HEK293 (cell line): ENCODE results near the gene CDKL5.

ENCODE experiments used
- CTCF ChIA-PET: fragments of 350-600 bp; formaldehyde crosslinking; extraction: SDS; loops from one replicate; lab custom pipeline; 2021; ENCODE audit warnings: antibody characterized with exemption; lab: Yijun Ruan, JAX
- POLR2A ChIA-PET: fragments of 300-600 bp; formaldehyde crosslinking; extraction: SDS; loops from one replicate; lab custom pipeline; 2020; ENCODE audit warnings: antibody characterized with exemption, inconsistent platforms; lab: Yijun Ruan, JAX
- H3K27ac ChIP-seq: fragments of 200-500 bp; sonication (Bioruptor generic); 2 replicates; pipeline ENCODE4 v1.5.1; 2014; ENCODE audit warnings: low read depth, low read length, control low read depth, inconsistent platforms; ENCODE audit errors: extremely low read depth
- H3K36me3 ChIP-seq, 2 experiments: fragments of 200-500 bp in 1 of 2; sonication (Bioruptor generic) in 1 of 2; 1 replicate in 1 of 2; 2 replicates in 1 of 2; pipeline ENCODE4 v1.5.1; 2014 to 2017; ENCODE audit warnings: inconsistent platforms in 2 of 2, low read length in 2 of 2; ENCODE audit not compliant: control insufficient read depth in 2 of 2, insufficient read depth in 1 of 2
- H3K4me1 ChIP-seq: fragments of 200-500 bp; sonication (Bioruptor generic); 2 replicates; pipeline ENCODE4 v1.5.1; 2014; ENCODE audit warnings: mild to moderate bottlenecking, low read length, inconsistent platforms; ENCODE audit not compliant: control insufficient read depth, insufficient read depth
- H3K4me3 ChIP-seq: 2 replicates; pipeline ENCODE4 v1.5.1; 2011; ENCODE audit warnings: low read depth, mild to moderate bottlenecking, control low read depth, low read length, moderate library complexity
- H3K9me3 ChIP-seq: fragments of 200-500 bp; sonication (Bioruptor generic); 2 replicates; pipeline ENCODE4 v1.5.1; 2014; ENCODE audit warnings: low read depth, low read length, inconsistent platforms; ENCODE audit not compliant: control insufficient read depth, insufficient read depth
- ELK4 ChIP-seq: IDR thresholded peaks from 2 replicates; pipeline ENCODE4 v1.6.1; 2011; ENCODE audit warnings: mild to moderate bottlenecking, low read depth, low read length, borderline replicate concordance
- OSR2 ChIP-seq: fragments of 450-650 bp; formaldehyde crosslinking; IDR thresholded peaks from 2 replicates; pipeline ENCODE4 v1.5.1; 2016; ENCODE audit warnings: missing biosample characterization, missing genetic modification characterization
- PBX3 ChIP-seq: sonication (generic); formaldehyde crosslinking; IDR thresholded peaks from 2 replicates; pipeline ENCODE4 v1.8.1; 2022; ENCODE audit warnings: mild to moderate bottlenecking, moderate library complexity, missing genetic modification reagents
- PRDM2 ChIP-seq: fragments of 450-650 bp; formaldehyde crosslinking; IDR thresholded peaks from 2 replicates; pipeline ENCODE4 v1.5.1; 2016; ENCODE audit warnings: missing biosample characterization, missing genetic modification characterization, borderline replicate concordance
- PRDM6 ChIP-seq: fragments of 450-650 bp; formaldehyde crosslinking; IDR thresholded peaks from 2 replicates; pipeline ENCODE4 v1.5.1; 2017; ENCODE audit warnings: missing biosample characterization, missing genetic modification characterization
- RBAK ChIP-seq: fragments of 450-650 bp; formaldehyde crosslinking; IDR thresholded peaks from 2 replicates; pipeline ENCODE4 v1.5.1; 2016; ENCODE audit warnings: missing biosample characterization, missing genetic modification characterization
- REPIN1 ChIP-seq: fragments of 450-650 bp; formaldehyde crosslinking; IDR thresholded peaks from 2 replicates; pipeline ENCODE4 v1.5.1; 2017; ENCODE audit warnings: missing biosample characterization, missing genetic modification characterization, low read depth
- SP2 ChIP-seq: fragments of 450-650 bp; formaldehyde crosslinking; IDR thresholded peaks from 2 replicates; pipeline ENCODE4 v1.5.1; 2016; ENCODE audit warnings: missing biosample characterization, missing genetic modification characterization
- TRIM28 ChIP-seq: IDR thresholded peaks from 2 replicates; pipeline ENCODE4 v1.6.1; 2011; ENCODE audit warnings: low read length, control low read depth, borderline replicate concordance
- ZBTB7A ChIP-seq: fragments of 450-650 bp; formaldehyde crosslinking; IDR thresholded peaks from 2 replicates; pipeline ENCODE4 v1.5.1; 2016; ENCODE audit warnings: low read depth, missing biosample characterization, missing genetic modification characterization
- ZNF175 ChIP-seq: fragments of 450-650 bp; formaldehyde crosslinking; IDR thresholded peaks from 2 replicates; pipeline ENCODE4 v1.5.1; 2016; ENCODE audit warnings: missing biosample characterization, missing genetic modification characterization
- ZNF2 ChIP-seq: fragments of 450-650 bp; formaldehyde crosslinking; IDR thresholded peaks from 2 replicates; pipeline ENCODE4 v1.5.1; 2016; ENCODE audit warnings: missing biosample characterization, missing genetic modification characterization
- ZNF391 ChIP-seq: fragments of 450-650 bp; formaldehyde crosslinking; IDR thresholded peaks from 2 replicates; pipeline ENCODE4 v1.5.1; 2016; ENCODE audit warnings: low read depth, missing biosample characterization, missing genetic modification characterization, borderline replicate concordance
- ZNF549 ChIP-seq: fragments of 450-650 bp; IDR thresholded peaks from 2 replicates; pipeline ENCODE4 v1.5.1; 2018; ENCODE audit warnings: missing biosample characterization, missing genetic modification characterization, mild to moderate bottlenecking, inconsistent platforms, moderate library complexity
- ZNF626 ChIP-seq: fragments of 450-650 bp; sonication (Bioruptor Pico); formaldehyde crosslinking; IDR thresholded peaks from 2 replicates; pipeline ENCODE4 v1.5.1; 2018; ENCODE audit warnings: missing biosample characterization, missing genetic modification characterization, inconsistent platforms
- ZNF629 ChIP-seq: fragments of 450-650 bp; formaldehyde crosslinking; IDR thresholded peaks from 2 replicates; pipeline ENCODE4 v1.5.1; 2017; ENCODE audit warnings: missing biosample characterization, missing genetic modification characterization
- TF ChIP-seq, protein P1 (sequence below): fragments of 450-650 bp; formaldehyde crosslinking; conservative IDR thresholded peaks from 2 replicates; pipeline ENCODE4 v1.5.1; 2016; ENCODE audit warnings: low read depth, missing biosample characterization, missing genetic modification characterization
- TF ChIP-seq, protein P2 (sequence below): fragments of 450-650 bp; formaldehyde crosslinking; IDR thresholded peaks from 2 replicates; pipeline ENCODE4 v1.5.1; 2016; ENCODE audit warnings: missing biosample characterization, missing genetic modification characterization, borderline replicate concordance

Gene CDKL5

DNA sequence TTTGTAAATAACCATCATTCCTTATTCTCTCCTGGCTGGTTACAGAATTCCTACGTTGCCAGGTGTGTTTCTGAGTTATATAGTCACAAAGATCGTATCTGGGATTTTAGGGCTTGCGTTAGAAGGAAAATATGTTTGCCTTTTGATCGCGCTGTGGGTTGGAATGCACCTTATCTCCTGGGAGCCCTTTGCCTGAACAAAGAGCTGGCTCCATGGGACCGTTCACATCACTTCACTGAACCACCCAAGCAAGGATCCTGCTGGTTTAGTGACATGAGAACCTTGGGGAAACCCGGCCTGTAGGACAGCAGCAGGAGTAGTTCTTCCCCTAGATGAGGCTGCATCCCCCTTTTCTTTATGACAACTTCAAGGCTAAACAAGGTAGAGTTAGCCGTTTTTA is 194.9 kb downstream of the CDKL5 start (continued):
- TF ChIP-seq, protein P1, sequence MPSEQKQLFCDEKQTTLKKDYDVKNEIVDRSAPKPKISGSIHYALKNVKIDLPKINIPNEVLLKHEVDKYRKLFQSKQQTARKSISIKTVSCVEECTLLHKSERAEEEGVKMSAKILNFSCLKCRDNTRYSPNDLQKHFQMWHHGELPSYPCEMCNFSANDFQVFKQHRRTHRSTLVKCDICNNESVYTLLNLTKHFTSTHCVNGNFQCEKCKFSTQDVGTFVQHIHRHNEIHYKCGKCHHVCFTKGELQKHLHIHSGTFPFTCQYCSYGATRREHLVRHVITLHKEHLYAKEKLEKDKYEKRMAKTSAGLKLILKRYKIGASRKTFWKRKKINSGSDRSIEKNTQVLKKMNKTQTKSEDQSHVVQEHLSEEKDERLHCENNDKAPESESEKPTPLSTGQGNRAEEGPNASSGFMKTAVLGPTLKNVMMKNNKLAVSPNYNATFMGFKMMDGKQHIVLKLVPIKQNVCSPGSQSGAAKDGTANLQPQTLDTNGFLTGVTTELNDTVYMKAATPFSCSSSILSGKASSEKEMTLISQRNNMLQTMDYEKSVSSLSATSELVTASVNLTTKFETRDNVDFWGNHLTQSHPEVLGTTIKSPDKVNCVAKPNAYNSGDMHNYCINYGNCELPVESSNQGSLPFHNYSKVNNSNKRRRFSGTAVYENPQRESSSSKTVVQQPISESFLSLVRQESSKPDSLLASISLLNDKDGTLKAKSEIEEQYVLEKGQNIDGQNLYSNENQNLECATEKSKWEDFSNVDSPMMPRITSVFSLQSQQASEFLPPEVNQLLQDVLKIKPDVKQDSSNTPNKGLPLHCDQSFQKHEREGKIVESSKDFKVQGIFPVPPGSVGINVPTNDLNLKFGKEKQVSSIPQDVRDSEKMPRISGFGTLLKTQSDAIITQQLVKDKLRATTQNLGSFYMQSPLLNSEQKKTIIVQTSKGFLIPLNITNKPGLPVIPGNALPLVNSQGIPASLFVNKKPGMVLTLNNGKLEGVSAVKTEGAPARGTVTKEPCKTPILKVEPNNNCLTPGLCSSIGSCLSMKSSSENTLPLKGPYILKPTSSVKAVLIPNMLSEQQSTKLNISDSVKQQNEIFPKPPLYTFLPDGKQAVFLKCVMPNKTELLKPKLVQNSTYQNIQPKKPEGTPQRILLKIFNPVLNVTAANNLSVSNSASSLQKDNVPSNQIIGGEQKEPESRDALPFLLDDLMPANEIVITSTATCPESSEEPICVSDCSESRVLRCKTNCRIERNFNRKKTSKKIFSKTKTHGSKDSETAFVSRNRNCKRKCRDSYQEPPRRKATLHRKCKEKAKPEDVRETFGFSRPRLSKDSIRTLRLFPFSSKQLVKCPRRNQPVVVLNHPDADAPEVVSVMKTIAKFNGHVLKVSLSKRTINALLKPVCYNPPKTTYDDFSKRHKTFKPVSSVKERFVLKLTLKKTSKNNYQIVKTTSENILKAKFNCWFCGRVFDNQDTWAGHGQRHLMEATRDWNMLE (tag by site-specific recombination) = no peak
- TF ChIP-seq ZBTB7A (tag by site-specific recombination) (no peak), ZNF175 (no peak), SP2 (tag by site-specific recombination) (no peak), ZNF629 (tag by site-specific recombination) (no peak), ELK4 (no peak)

DNA sequence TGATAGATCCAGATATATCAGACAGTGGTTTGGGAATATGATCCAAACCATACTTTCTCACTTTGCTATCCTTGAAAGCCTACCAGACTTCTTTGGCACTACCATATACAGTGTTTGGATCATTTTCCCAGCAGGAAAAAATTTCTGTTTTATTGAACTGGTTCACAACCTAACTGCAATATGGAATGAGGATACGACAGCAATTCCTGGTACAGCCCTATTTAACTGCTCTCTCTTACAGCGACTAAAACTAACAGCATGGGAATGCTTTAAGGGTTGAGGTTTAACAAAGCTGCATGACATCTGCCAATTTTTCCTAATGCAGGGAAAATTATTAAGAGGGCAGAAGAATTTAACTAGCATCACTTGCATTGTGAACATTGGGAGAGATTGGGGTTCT is 199.2 kb downstream of the CDKL5 start:
- Histone ChIP-seq H3K36me3 (peaks cover 0 to 14% of the 10 kb centered on the region in 2 experiments; a peak in 1 of 3 replicates), H3K4me3 (no peak overlapping the region), H3K27ac (no peak overlapping the region), H3K4me1 (no peaks in the 10 kb centered on the region), H3K9me3 (no peaks in the 10 kb centered on the region)
- CTCF ChIA-PET = interaction anchor here (0.6 kb wide), 2 partner anchors 139 to 517 kb away, joined by 3 to 4 read pairs; no protein-coding TSS in a partner anchor
- POLR2A ChIA-PET = no interaction called here
- TF ChIP-seq PRDM2 (tag by site-specific recombination) = no peak
- TF ChIP-seq, protein P2, sequence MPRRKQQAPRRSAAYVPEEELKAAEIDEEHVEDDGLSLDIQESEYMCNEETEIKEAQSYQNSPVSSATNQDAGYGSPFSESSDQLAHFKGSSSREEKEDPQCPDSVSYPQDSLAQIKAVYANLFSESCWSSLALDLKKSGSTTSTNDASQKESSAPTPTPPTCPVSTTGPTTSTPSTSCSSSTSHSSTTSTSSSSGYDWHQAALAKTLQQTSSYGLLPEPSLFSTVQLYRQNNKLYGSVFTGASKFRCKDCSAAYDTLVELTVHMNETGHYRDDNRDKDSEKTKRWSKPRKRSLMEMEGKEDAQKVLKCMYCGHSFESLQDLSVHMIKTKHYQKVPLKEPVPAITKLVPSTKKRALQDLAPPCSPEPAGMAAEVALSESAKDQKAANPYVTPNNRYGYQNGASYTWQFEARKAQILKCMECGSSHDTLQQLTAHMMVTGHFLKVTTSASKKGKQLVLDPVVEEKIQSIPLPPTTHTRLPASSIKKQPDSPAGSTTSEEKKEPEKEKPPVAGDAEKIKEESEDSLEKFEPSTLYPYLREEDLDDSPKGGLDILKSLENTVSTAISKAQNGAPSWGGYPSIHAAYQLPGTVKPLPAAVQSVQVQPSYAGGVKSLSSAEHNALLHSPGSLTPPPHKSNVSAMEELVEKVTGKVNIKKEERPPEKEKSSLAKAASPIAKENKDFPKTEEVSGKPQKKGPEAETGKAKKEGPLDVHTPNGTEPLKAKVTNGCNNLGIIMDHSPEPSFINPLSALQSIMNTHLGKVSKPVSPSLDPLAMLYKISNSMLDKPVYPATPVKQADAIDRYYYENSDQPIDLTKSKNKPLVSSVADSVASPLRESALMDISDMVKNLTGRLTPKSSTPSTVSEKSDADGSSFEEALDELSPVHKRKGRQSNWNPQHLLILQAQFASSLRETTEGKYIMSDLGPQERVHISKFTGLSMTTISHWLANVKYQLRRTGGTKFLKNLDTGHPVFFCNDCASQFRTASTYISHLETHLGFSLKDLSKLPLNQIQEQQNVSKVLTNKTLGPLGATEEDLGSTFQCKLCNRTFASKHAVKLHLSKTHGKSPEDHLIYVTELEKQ (tag by site-specific recombination) = no peak
- TF ChIP-seq PRDM6 = no peak
- no peak for TF ChIP-seq ZNF2 (tag by site-specific recombination)
- no peak for TF ChIP-seq ZNF626 (tag by site-specific recombination)
- no peak for TF ChIP-seq PBX3 (CRISPR knock-in tag)
- TF ChIP-seq REPIN1 (tag by site-specific recombination) = no peak
- no peak for TF ChIP-seq TRIM28
- TF ChIP-seq RBAK = no peak
- TF ChIP-seq ZNF391 (tag by site-specific recombination) = no peak
- TF ChIP-seq ZNF549 (tag by site-specific recombination) = no peak
- TF ChIP-seq OSR2 = no peak
- no peak for TF ChIP-seq ZNF629 (tag by site-specific recombination)
